Neutrophil (primary cell): ENCODE data around the gene PRDM12.

Experiments used
- H3K27ac ChIP-seq: fragments of 200-600 bp; sonication (generic); 2 replicates; pipeline ENCODE4 v1.5.1; 2016; ENCODE audit warnings: mild to moderate bottlenecking, moderate library complexity
- H3K27me3 ChIP-seq: fragments of 200-600 bp; sonication (generic); 2 replicates; pipeline ENCODE4 v1.6.0; 2016; ENCODE audit warnings: mild to moderate bottlenecking
- H3K36me3 ChIP-seq: fragments of 200-600 bp; sonication (generic); 2 replicates; pipeline ENCODE4 v1.5.1; 2017
- H3K4me1 ChIP-seq, 2 experiments: fragments of 200-600 bp in 1 of 2; sonication (generic) in 1 of 2; 1 replicate in 1 of 2; 2 replicates in 1 of 2; pipeline versions ENCODE4 v1.5.1 to v1.6.1; 2013 to 2016; ENCODE audit warnings: low read depth in 1 of 2, low read length in 1 of 2, mild to moderate bottlenecking in 1 of 2, moderate library complexity in 1 of 2; ENCODE audit not compliant: control insufficient read depth in 1 of 2, insufficient read depth in 1 of 2
- H3K4me3 ChIP-seq, 2 experiments: fragments of 200-600 bp in 1 of 2; sonication (generic) in 1 of 2; 1 replicate in 1 of 2; 2 replicates in 1 of 2; pipeline ENCODE4 v1.5.1; 2013 to 2016; ENCODE audit warnings: low read depth in 1 of 2, low read length in 1 of 2, mild to moderate bottlenecking in 1 of 2, moderate library complexity in 1 of 2
- H3K9me3 ChIP-seq: fragments of 200-600 bp; sonication (generic); 2 replicates; pipeline ENCODE4 v1.5.1; 2016
- CTCF ChIP-seq: fragments of 200-600 bp; sonication (generic); IDR thresholded peaks from 2 replicates; pipeline ENCODE4 v1.5.1; 2016; ENCODE audit warnings: antibody characterized with exemption

The PRDM12 gene

GRCh38 chr9:130672933-130673615 is 8.7 kb downstream of the PRDM12 start:
- Histone ChIP-seq H3K36me3 (no peaks in the 10 kb centered on the region), H3K4me3 (no peak overlapping the region), H3K9me3 (no peaks in the 10 kb centered on the region), H3K4me1 (no peaks in the 10 kb centered on the region), H3K27me3 (peaks cover 76% of the 10 kb centered on the region), H3K27ac (no peak overlapping the region)
- no peak for TF ChIP-seq CTCF

GRCh38 chr9:130675396-130675795 is 11.0 kb downstream of the PRDM12 start:
- Histone ChIP-seq H3K9me3 (no peaks in the 10 kb centered on the region), H3K36me3 (no peaks in the 10 kb centered on the region), H3K4me1 (no peaks in the 10 kb centered on the region), H3K4me3 (no peak overlapping the region), H3K27ac (no peak overlapping the region), H3K27me3 (peaks cover 76% of the 10 kb centered on the region)
- TF ChIP-seq CTCF: no peak

- Histone ChIP-seq H3K27me3 (peaks cover 75% of the 10 kb centered on the region), H3K4me3 (no peak overlapping the region), H3K27ac (no peak overlapping the region), H3K4me1 (peaks cover 7 to 14% of the 10 kb centered on the region in 2 experiments), H3K36me3 (no peaks in the 10 kb centered on the region), H3K9me3 (no peaks in the 10 kb centered on the region)
- TF ChIP-seq CTCF: no peak
Measured at GRCh38 chr9:130677252-130677651, 12.9 kb downstream of the PRDM12 start.

- Histone ChIP-seq H3K4me1 (peaks cover 10 to 17% of the 10 kb centered on the region in 2 experiments), H3K36me3 (no peaks in the 10 kb centered on the region), H3K27me3 (peaks cover 88% of the 10 kb centered on the region), H3K9me3 (no peaks in the 10 kb centered on the region), H3K4me3 (peak overlapping the region; percentile 49 to 60), H3K27ac (no peak overlapping the region)
- no peak for TF ChIP-seq CTCF
Measured at GRCh38 chr9:130680836-130681768, 16.7 kb downstream of the PRDM12 start.

- Histone ChIP-seq H3K4me1 (peaks cover 10 to 17% of the 10 kb centered on the region in 2 experiments), H3K9me3 (no peaks in the 10 kb centered on the region), H3K36me3 (no peaks in the 10 kb centered on the region), H3K4me3 (peak overlapping the region; percentile 34 to 57), H3K27me3 (peaks cover 86% of the 10 kb centered on the region), H3K27ac (no peak overlapping the region)
- no peak for TF ChIP-seq CTCF
Measured at GRCh38 chr9:130681769-130682420, 17.5 kb downstream of the PRDM12 start.
